HG02870 (cell line): ENCODE data around the gene NALF2.

Experiments
- ATAC-seq: cut with Tn5 transposase; IDR thresholded peaks from one replicate; pipeline ENCODE4 v1.9.1; 2021; ENCODE audit warnings: mild to moderate bottlenecking, moderate library complexity; ENCODE audit not compliant: unreplicated experiment

NALF2 gene

DNA sequence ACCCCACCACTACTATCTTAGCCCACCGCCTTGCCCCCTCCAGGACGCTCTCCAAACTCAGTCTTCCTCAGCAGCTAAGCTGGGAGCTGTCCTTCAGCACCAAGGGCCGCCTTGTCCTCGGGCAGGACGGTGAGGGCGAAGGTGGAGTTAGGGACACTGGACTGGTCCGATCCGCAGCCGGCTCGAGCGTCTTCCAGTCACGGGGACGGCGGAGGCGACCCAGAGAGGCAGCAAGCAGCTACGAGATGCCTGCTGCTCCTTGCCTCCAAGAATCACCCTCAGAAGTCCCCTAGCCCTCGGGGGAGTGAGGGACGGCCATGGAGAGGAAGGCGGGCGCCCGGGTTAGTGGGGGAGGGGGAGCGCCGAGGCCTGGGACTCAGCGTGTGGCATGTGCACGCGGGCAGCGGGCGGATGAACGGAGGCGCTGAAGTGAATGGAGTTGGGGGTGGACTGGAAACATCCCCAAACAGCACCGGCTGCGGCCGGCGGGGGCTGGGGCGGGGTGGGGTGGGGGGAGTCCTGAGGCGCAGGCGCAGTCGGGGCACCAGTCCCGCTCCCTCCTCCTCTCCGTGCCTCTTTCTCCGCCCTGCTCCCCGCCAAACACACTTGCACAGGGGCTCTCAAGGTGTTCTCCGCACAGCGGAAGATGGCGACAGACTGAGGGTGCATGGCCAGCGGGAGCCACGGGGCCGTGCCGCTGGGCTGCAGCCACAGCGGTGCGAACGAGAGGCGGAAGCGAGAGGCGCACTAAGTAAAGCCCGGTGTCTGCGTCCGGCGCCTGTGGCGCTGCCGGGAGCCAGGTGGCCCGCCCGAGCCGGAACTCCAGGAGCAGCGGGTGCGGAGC, at the start of gene NALF2:
TSS of gene NALF2 (plus strand) at position 545 of the 844 bp plus-strand sequence. CDS start 957 bp downstream, outside the sequence.
- no peak for ATAC-seq

DNA sequence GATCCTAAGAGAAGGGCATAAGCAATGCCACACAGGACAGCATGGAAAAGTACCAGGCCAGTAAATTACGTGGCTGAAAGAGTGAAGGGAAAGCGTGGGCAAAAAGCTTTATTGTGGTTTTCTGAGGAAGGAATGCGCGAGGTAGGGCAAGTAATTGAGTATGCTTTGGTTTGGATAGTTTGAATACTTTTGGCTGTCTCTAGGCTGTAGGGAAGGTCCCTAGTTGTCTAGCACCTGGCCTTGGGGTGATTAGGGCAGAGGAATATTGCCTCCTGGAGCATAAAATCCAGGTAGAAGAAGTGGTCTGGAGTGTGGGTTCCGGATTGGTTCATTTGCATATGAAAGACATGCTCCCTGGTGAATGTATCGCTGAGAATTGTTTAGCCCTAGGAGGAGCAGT, 46.4 kb upstream of the NALF2 start:
- ATAC-seq = no peak

DNA sequence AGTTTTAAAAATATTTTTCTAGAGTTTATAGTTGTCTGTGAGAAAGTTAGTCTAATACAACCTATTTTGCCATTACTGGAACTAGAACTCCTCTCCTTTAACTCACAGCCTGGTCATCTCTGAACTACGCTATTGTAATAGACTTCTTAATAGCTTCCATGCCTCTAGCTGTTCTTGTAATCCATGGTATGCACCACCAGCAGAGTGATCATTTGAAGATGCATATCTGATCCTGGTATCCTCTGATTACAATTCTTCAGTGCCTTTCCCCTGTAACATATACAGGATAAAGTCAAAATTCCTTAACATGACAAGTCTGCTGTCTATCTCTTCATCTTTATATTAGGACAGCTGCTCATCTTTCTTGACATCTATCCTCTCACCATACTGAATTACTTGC, 37.6 kb upstream of the NALF2 start:
- ATAC-seq = no peak

DNA sequence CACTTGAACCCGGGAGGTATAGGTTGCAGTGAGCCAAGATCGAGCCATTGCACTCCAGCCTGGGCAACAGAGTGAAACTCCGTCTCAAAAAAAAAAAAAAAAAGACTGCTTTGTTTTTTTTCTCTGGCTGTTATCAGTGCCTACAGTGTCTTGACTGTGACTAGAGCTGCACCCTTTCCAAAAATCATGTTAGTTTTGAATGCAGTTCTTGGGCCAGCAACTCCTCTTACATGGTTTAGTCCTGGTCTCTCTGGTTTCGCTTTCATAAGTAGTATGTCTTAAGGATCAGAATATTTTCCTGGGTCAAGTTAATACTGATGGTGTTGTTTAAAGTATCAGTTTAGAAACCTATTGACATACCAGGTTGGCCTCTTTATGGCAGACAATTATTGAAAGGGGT, 34.2 kb upstream of the NALF2 start:
- ATAC-seq = no peak

DNA sequence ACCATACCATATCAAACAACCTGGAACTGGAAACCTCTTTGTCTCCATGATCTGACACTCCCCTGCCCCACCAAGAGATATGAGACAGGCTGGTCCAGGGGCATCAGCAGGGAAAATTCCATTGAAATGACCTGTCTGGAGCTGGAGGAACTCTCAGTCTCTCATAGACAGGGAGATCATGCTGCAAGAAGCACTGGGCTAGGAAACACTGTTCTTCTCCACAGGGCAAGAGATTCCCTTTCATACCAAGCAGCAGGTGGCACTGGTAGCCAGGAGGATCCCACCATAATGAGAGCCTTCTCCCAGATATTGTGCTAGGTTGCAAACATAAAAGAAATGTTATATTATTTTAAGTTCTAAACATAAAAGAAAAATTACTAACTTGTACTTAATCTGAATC, 14.5 kb upstream of the NALF2 start:
- ATAC-seq = no peak

DNA sequence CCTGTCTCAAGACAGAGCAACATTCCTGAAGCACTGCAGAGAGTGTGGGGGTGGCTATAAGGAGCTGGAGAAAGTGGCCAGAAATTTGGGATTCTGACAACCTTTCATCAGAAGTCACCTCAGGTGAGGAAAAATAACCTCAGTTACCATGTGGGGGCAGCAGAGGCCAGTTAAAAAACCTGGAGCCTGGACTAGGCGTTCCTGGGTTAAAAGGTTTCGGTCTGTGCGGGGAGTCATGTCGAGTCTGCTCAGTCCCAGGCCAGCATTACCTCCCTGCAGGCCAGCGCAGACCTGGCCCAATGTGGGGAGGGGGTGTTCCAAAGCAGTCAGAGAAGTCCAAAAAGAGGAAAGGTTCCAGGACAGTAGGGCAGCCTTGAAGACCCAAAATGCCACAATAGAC, 10.9 kb upstream of the NALF2 start:
- no peak for ATAC-seq

DNA sequence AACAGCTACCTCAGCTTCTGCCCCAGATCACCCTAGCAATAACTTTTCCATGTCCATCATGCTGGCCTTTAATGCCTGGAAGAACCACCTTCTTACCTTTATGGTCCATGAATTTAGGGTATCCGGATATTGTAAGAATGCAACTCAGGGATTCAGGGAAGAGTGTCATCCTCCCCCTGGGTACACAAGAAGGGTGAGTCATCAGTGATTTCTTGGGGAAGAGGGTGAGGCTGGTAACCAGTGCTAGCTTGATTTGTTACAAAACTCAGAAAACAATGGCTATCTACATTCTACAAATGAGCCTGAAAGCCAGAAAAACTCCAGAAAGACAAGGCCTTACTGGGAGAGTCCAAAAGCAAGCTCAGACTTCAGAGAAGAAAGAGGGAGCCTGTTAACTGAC, 10.4 kb upstream of the NALF2 start:
- no peak for ATAC-seq

DNA sequence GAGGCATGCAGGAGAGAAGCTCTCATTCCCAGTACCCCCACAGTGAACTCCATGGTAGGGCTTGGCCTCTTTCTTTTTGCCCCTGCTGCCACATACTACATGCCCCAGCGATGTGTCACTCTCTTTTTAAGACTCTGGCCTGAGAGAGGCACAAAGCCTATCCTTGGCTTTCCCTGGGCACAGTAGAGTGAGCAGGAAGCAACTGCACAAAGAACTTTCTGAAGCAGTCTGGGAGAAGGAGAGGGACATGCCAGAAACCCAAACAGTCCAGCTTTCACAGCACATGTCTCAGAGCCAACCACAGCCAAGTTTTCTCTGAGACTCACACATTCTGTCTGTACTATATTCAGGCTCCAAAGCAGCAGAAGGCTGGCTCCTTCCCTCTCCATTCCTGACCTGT, 7.9 kb upstream of the NALF2 start:
- no peak for ATAC-seq

DNA sequence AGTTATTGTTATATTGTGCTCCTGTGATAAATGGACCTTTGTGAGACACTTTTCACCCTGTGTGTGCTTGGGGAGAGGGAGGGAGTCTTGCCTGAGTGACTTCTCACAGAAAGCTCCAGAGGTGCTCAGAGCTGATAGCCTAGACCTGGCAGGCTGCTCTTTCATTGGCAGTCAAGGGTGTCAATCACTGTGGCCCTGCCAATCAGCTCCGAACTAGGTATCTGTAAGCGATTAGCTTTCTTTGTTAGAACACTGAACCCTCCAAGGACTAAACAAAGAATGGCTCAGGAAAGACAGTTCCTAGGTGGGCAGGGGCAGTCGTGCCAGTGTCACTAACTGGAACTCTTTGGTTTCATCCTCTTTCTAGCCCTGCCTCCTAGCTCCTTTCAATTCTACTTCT, 2.7 kb upstream of the NALF2 start:
- ATAC-seq = no peak

DNA sequence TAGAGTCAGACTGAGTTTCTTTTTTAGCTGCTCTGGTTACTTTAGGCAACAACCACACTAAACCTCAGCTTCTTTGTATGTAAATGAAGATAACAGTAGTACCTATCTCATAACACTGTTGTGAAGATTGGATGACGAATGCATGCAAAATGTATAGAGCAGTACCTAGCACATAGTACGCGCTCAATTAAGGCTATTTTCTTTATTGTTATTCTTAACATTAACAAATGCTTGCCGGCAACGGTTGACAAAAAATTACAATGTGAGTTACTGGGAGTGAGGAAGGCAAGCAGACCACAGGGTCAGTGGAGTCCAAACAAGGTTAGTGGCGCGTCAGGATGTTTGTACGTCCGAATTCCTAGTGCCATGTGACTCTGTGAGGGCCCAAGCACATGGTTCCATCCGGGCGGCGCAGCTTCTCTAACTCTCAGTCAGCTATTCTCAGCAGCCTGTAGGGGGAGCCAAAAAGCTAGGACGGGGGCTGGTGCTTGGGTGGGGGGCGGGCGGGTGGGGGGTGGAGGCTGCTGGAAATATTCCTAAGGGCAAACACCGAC, 821 bp upstream of the NALF2 start:
- ATAC-seq = no peak

DNA sequence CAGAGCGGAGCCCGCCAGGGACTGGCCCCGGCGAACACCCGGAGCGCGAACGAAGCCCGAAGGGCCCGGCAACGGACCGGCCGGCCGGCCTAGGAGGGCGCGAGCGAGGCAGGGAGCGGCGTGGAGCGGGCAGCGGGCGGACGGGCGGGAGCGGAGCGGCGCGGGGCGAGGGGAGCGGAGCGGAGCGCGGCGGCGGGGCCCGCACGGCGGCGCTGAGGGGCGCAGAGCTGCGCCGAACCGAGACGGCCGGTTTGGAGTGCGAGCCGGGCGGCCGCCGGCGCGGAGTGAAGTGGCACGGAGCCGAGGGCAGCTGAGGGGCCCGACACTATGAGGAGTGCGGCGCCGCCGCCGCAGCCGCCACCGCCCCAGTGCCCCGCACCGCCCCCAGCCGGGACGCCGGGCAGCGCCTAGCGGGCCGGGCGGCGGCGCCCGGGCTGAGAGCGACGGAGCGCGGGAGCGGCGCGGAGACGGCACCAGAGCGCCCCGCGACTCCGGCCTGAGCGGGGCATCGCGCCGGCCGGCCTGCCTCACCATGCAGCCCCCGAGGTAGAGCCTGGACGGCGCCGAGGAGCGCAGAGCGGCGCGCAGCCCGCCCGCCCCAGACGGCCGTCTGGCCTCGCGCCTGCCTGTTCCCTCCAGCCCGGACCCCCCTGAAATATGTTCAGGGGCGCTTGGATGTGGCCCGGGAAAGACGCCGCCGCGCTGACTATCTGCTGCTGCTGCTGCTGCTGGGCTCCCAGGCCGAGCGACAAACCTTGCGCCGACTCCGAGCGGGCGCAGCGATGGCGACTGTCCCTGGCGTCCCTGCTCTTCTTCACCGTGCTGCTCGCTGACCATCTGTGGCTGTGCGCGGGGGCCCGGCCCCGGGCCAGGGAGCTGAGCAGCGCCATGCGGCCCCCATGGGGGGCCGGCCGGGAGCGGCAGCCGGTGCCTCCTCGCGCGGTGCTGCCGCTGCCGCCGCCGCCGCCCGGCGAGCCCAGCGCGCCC, 793 bp downstream of the NALF2 start:
- ATAC-seq = no peak

DNA sequence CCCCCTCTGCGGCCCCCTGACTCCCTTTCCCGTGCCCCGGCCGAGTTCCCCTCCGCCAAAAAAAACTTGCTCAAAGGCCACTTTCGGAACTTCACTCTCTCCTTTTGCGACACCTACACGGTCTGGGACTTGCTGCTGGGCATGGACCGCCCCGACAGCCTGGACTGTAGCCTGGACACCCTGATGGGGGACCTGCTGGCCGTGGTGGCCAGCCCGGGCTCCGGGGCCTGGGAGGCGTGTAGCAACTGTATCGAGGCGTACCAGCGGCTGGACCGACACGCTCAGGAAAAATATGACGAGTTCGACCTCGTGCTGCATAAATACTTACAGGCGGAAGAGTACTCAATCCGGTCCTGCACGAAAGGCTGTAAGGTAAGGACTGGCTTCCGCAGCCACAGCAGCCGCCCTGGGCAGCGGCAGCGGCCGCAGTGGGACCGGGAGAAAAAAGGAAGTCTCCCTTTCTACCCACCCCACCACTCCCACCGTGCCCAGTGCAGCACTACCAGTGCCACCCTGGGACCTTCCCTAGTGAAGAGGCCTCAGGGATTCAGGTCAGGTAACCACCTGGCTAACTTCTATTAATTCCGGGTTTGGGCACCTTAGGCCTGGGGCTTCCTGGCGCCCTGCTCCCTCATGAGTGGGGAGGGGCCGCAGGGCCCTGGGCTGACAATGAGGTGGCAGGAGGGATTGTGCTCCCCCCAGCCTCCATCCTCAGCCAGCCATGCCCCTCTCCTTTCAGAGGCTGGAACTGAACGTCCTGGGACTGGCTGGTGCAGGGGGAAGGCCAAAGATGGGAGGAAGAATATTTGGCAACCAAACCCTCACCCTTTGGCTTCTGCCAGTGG, 1.9 kb downstream of the NALF2 start:
- ATAC-seq = no peak

DNA sequence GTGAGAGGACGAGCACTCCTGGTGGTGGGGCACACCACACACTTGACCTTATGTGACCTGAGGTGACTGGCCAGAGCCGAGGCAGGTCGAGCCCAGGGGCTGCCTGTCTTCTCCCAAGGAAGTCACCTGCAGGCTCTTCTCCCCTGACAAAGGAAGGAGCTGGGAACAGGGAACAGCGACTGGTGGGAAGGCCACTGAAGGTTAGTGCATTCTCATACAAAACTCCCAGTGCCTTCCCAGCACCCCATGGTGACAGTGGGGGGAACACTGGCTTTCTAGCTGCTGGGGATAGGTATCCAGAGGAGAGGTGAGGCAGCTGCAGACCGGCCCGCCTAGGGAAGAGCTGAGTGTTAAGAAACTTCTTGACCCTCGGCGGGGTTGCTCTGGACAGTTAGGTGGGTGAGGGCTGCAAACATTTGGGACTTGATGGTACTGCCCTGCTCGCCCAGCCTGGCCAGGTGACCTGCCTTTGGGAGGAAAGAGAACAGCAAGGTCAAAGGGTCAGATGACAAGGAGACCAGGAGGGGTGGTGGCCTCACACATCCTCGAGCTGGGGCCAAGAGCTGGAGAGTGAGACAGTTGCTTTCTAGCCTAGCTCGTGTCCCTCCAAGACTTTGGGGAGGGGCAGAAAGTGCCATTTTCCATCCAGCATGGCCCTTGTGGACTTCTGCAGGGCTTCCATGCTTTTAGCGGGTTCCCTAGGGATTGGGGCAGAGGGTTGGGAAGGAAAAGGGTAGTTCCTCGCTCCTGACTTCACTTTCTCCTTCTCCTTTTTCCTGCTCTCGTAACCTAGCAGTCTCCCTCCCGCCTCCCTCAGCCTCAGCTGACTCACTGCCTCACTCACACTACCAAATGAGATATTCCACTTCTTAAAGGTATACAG, 2.7 kb downstream of the NALF2 start:
- ATAC-seq = no peak

DNA sequence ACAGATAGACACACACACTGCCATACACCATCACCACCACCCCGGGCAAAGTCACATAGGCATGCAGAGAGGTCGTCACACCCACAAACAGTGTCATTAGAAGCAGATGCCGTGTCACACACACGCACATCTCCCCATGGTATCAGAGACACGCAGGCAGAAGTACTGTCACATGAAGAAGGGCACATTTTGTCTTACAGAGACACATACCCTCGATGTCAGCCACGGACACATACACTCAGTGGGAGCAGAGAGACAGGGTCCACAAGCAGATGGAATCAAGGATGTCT, 3.3 kb downstream of the NALF2 start:
- no peak for ATAC-seq

DNA sequence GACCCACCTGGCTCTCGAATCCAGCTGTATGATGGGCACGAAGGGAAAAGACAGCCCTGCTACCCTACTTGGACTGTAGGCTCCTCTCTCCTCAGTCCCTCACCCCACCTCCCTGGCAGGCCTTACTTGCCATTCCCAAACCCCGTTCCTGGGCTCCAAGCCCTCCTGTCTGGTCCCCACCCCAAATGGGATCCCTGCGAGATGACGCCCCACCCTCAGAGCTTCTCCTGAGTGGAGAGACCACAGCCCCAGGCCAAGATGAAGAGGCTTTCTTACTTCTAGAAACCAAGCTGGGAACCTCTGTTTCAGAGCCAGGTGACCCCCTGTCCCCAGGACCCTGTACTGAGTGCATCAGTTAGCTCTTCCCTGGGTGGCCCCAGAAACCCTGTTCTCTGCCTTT, 4.5 kb downstream of the NALF2 start:
- no peak for ATAC-seq

DNA sequence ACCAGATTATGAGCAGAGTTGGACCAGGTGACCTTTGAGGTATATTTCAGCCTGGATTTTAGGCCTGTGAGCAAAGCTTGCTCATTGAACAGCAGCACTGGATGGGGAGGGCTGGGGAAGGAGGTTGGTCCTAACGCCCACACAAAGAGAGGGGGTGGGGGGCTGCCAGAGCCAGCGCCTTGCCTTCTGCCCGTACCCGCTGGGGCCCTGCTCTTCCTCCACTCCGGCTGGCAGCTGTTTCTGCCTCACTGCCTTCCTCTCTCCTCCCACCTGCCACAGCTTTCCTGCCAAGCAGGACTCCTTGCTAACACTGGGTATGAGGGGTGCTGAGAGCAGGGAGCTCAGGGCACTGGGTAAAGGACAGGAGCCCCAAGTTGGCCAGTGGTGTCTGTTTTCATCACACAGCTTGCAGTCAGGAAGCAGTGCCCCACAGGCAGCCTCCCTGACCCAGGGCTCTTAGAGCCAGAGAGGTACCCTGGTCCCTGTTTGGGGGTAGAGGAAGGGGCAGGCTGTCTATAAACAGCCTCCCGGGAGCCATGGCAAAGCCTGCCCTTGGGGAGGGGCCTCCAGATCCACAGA, 6.1 kb downstream of the NALF2 start:
- ATAC-seq = no peak

DNA sequence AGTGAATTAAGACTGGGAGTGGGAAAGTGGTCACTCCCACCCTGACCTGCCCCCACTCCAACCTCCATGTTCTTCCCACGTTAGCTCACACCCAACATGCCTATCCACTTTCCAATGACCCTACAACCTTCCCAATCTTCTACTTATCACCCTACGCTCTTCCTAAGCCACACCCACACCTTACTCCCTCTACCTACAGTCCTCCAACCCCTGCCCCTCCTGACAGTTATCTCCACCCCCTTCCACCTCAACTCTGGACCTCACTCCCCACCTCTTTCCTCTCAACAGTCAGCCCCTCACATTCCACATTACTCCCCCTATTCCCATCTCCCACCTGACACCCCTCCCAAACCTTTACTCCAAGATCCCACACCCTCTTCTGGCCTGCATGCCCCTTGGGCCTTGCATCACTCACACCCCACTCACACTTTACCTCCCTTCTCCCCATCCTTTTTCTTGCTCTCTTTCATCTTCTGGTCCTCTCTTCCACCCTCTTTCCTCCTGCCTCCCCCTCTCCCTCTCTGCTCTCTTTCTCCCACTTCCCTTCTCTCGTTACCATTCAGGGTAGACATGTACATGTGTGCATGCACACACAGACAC, 6.9 kb downstream of the NALF2 start:
- ATAC-seq = no peak

DNA sequence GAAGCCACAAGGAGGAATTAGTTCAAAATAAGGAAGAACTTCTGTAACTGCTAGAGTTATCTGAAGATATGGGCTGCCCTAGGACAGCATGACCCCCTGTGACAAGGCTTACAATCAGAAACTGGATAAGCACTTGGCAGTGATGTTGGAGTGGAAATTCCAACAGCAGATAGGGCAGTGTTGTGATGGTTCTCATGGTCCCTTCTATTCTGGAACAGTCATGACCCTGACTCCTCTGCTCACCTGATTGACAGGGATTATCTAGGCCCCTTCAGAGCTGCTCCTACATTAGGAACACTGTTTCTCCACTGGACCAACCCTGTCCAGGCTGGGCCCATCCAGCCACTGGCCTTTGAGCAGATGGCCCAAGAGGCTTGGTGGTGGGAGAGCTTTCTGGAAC, 17.9 kb downstream of the NALF2 start:
- no peak for ATAC-seq

DNA sequence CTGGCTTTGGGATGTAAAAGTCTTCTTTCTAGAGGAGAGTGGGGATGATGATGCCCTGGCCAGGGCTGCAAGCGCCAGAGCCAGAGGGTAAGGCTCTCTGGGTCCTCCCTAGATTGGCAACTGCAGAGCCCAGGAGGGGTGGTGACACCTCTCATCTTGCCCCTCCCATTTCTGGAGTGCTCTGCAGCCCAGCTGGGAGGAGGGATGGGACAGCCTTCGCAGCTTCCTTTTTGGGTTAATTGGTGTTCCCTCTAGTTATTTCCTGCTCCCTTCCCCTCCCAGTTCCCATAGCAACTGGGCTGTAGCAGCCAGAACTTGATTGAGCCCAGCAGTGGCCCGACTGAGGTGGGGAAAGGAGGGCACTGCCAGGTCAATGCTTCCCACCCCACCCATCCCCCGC, 19.2 kb downstream of the NALF2 start:
- ATAC-seq = no peak
